Neural cell (in vitro differentiated cells): ENCODE measurements around the gene TMIGD1.

ENCODE experiments used
- CTCF ChIP-seq: fragments of 450-650 bp; IDR thresholded peaks from 2 replicates; pipeline ENCODE4 v1.5.1; 2014; ENCODE audit warnings: antibody characterized with exemption, mild to moderate bottlenecking, moderate library complexity; ENCODE audit not compliant: poor library complexity, severe bottlenecking
- EP300 ChIP-seq: fragments of 450-650 bp; conservative IDR thresholded peaks from 2 replicates; pipeline ENCODE4 v1.6.1; 2014; ENCODE audit warnings: antibody characterized with exemption, mild to moderate bottlenecking, moderate library complexity; ENCODE audit not compliant: poor library complexity, severe bottlenecking
- EZH2 ChIP-seq: fragments of 200-600, 300-800 bp; shearing (Covaris generic), sonication (generic); IDR thresholded peaks from 2 replicates; pipeline ENCODE4 v1.6.1; 2014; ENCODE audit warnings: antibody characterized with exemption, low read length, borderline replicate concordance, mild to moderate bottlenecking; ENCODE audit not compliant: insufficient read depth, poor library complexity, severe bottlenecking
- POLR2AphosphoS5 ChIP-seq: IDR thresholded peaks from 2 replicates; pipeline ENCODE4 v1.6.1; 2012
- RAD21 ChIP-seq: fragments of 450-650 bp; conservative IDR thresholded peaks from 2 replicates; pipeline ENCODE4 v1.6.1; 2014; ENCODE audit warnings: antibody characterized with exemption, mild to moderate bottlenecking, moderate library complexity
- REST ChIP-seq: IDR thresholded peaks from 2 replicates; pipeline ENCODE4 v1.6.1; 2012; ENCODE audit warnings: borderline replicate concordance
- SMC3 ChIP-seq: fragments of 450-650 bp; conservative IDR thresholded peaks from 2 replicates; pipeline ENCODE4 v1.6.1; 2014; ENCODE audit warnings: antibody characterized with exemption, mild to moderate bottlenecking, moderate library complexity; ENCODE audit not compliant: poor library complexity
- TAF1 ChIP-seq: IDR thresholded peaks from 2 replicates; pipeline ENCODE4 v1.6.1; 2012; ENCODE audit warnings: low read depth

- no peak for TF ChIP-seq CTCF
- TF ChIP-seq EZH2: no peak
- no peak for TF ChIP-seq POLR2AphosphoS5
- no peak for TF ChIP-seq EP300
- no peak for TF ChIP-seq RAD21
- no peak for TF ChIP-seq REST
- TF ChIP-seq TAF1: no peak
- TF ChIP-seq SMC3: no peak
Measured at GRCh38 chr17:30352240-30352814, 18.5 kb upstream of the TMIGD1 start.
